ENCODE results near the gene USP49. TPM values are rescaled to one million over a fixed set of nuclear protein-coding genes. Genes with fewer than 3 reads are reported as not detected.

Gene USP49
- total and polyA plus RNA-seq, 9 donors: 2.7 to 6.4 (median 5.0) TPM

DNA sequence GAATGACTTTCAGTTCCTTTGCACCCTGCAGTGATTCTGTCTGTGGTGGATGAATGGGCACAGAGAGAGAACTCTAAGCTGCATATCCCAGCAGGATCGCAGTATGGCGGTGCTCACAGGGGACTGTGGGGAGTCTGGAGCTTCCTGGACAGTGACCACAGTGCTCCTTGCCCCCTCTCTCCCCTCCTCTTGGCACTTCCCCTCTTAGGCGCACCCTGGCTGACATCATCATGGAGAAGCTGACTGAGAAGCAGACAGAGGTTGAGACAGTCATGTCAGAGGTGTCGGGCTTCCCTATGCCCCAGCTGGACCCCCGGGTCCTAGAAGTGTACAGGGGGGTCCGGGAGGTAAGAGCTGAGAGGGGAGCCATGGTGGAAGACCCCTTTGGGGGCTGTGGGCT, 34.7 kb upstream of the USP49 start:
- no peak overlapping the region for H3K27ac ChIP-seq (ENCODE audit: low read length)
- H3K27me3 ChIP-seq (ENCODE audit: control insufficient read depth, insufficient read depth, low read length): no peaks in the 10 kb centered on the region
- 92% methylated on average over 4 of the region's 6 CpGs for WGBS (ENCODE audit: insufficient coverage)
- H3K4me1 ChIP-seq (ENCODE audit: control insufficient read depth, insufficient read depth, low read length): peaks cover 2% of the 10 kb centered on the region
- no peak overlapping the region for H3K4me3 ChIP-seq (ENCODE audit: low read length)
- no peak for DNase-seq
- H3K9me3 ChIP-seq (replicated peaks; ENCODE audit: control insufficient read depth, low read depth, low read length): no peaks in the 10 kb centered on the region
- H3K36me3 ChIP-seq (ENCODE audit: control insufficient read depth, insufficient read depth, low read length): peaks cover 73% of the 10 kb centered on the region

DNA sequence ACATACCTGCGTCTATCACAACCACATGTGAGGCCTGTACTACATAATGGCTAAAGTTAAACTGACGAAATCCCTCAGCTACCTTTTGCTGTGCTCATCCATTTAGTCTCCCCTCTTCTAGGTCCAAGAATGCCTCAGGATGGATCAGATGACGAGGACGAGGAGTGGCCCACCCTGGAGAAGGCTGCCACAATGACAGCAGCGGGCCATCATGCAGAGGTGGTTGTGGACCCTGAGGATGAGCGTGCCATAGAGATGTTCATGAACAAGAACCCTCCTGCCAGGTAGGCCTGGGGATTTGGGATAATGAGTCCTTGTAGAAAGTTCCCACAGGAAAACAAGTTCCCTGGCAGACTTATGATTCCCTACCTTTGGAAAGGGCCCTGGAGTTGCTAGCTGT, 32.1 kb upstream of the USP49 start:
- WGBS (ENCODE audit: insufficient coverage): 81% methylated on average over 5 of the region's 6 CpGs
- no peaks in the 10 kb centered on the region for H3K27me3 ChIP-seq (ENCODE audit: control insufficient read depth, insufficient read depth, low read length)
- H3K4me1 ChIP-seq (ENCODE audit: control insufficient read depth, insufficient read depth, low read length): peaks cover 12% of the 10 kb centered on the region
- H3K4me3 ChIP-seq (ENCODE audit: low read length): no peak overlapping the region
- no peak overlapping the region for H3K27ac ChIP-seq (ENCODE audit: low read length)
- H3K36me3 ChIP-seq (ENCODE audit: control insufficient read depth, insufficient read depth, low read length): peaks cover 62% of the 10 kb centered on the region
- no peak for DNase-seq
- H3K9me3 ChIP-seq (replicated peaks; ENCODE audit: control insufficient read depth, low read depth, low read length): no peaks in the 10 kb centered on the region

DNA sequence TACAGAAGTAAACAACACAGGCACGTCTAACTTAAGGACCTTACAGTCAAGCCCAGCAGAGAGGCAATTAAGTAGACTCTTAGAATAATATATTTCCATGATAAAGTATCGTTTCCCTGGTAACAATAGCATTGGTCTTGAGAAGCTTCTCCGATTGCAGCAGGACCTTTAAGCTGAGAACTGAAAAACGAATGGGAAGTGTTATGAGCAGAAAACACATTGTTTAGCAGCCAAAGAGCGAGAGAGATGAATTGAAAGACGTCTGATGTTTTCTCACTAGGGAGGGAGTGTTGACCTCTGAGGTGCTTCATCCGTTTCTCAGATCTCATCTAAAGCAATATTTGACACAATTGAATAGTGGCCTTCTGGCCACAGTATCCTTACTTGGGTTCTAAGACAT, 27.0 kb upstream of the USP49 start:
- peaks cover 25% of the 10 kb centered on the region for H3K4me1 ChIP-seq (ENCODE audit: control insufficient read depth, insufficient read depth, low read length)
- no peaks in the 10 kb centered on the region for H3K27me3 ChIP-seq (ENCODE audit: control insufficient read depth, insufficient read depth, low read length)
- peak overlapping the region; percentile 72 for H3K4me3 ChIP-seq (ENCODE audit: low read length)
- peaks cover 17% of the 10 kb centered on the region for H3K36me3 ChIP-seq (ENCODE audit: control insufficient read depth, insufficient read depth, low read length)
- no peak overlapping the region for H3K27ac ChIP-seq (ENCODE audit: low read length)
- no peaks in the 10 kb centered on the region for H3K9me3 ChIP-seq (replicated peaks; ENCODE audit: control insufficient read depth, low read depth, low read length)
- 5% methylated on average over 4 of the region's 7 CpGs for WGBS (ENCODE audit: insufficient coverage)
- DNase-seq: no peak

DNA sequence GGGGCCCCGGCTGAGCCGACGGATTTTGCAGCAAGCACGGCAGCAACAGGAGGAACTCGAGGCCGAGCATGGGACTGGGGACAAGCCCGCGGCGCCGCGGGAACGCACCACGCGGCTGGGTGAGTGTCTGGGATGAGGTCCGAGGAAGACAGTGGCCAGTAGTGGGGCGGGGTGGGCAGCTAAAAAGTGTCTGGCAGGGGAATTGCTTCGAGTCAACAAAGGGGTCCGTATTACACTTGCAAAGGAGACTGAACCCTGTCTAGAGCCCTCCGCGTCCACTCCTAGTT, 26.5 kb upstream of the USP49 start:
- peaks cover 25% of the 10 kb centered on the region for H3K4me1 ChIP-seq (ENCODE audit: control insufficient read depth, insufficient read depth, low read length)
- no peaks in the 10 kb centered on the region for H3K9me3 ChIP-seq (replicated peaks; ENCODE audit: control insufficient read depth, low read depth, low read length)
- H3K36me3 ChIP-seq (ENCODE audit: control insufficient read depth, insufficient read depth, low read length): peaks cover 17% of the 10 kb centered on the region
- H3K27ac ChIP-seq (ENCODE audit: low read length): peak overlapping the region; percentile 100
- no peak for DNase-seq
- peak overlapping the region; percentile 72 for H3K4me3 ChIP-seq (ENCODE audit: low read length)
- WGBS (ENCODE audit: insufficient coverage): 1% methylated on average over 16 of the region's 20 CpGs
- no peaks in the 10 kb centered on the region for H3K27me3 ChIP-seq (ENCODE audit: control insufficient read depth, insufficient read depth, low read length)

DNA sequence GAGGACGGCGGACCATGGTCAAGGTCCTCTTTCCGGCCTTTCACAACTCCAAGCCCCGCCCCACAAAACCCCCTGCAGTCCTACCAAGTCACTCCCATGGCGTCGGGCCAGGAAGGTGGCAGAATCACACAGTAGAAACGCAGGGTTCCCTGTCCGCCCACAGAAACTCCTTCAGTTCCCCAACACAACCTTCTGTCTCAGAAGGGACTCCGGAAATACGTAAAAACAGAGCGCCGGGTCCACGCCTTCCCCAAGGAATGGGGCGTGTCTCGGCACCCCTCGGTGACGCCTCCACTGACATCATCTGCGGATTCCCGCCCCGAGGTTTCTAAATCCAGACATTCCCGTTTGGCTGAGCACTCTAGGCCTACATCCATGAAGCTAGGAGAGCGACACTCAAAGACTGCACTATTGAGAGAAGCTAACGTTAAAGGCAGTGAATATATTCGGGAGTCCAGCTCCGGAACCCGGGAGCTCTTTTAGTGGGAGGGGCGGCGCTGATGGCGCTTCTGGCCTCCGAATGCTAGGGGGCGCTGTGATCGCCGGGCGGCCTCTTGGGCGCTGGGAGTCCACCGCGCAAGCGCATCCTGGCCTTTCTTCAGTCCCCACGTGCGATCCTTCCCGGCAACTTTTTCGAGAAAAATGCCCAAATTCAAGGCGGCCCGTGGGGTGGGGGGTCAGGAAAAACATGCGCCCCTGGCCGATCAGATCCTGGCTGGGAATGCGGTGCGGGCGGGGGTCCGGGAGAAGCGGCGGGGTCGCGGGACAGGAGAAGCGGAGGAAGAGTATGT, 25.9 kb upstream of the USP49 start, which contains the start of the genes BYSL and MED20:
Gene BYSL, plus strand, starts transcription at position 579 of the 791 bp plus-strand sequence. Its CDS starts 64 bp downstream, at position 643.
Gene MED20, minus strand, starts transcription at position 219 of the 791 bp plus-strand sequence. Its CDS starts 121 bp downstream, at position 98.
- peaks cover 25% of the 10 kb centered on the region for H3K4me1 ChIP-seq (ENCODE audit: control insufficient read depth, insufficient read depth, low read length)
- H3K9me3 ChIP-seq (replicated peaks; ENCODE audit: control insufficient read depth, low read depth, low read length): no peaks in the 10 kb centered on the region
- H3K27me3 ChIP-seq (ENCODE audit: control insufficient read depth, insufficient read depth, low read length): no peaks in the 10 kb centered on the region
- peak; percentile 98 for DNase-seq
- whole genome bisulfite sequencing (ENCODE audit: insufficient coverage): under 1% methylated on average over 55 of the region's 55 CpGs
- peak within 1 kb of the TSS; percentile 100 for H3K27ac ChIP-seq (ENCODE audit: low read length)
- peak within 1 kb of the TSS; percentile 72 for H3K4me3 ChIP-seq (ENCODE audit: low read length)
- H3K36me3 ChIP-seq (ENCODE audit: control insufficient read depth, insufficient read depth, low read length): peaks cover 22% of the 10 kb centered on the region

DNA sequence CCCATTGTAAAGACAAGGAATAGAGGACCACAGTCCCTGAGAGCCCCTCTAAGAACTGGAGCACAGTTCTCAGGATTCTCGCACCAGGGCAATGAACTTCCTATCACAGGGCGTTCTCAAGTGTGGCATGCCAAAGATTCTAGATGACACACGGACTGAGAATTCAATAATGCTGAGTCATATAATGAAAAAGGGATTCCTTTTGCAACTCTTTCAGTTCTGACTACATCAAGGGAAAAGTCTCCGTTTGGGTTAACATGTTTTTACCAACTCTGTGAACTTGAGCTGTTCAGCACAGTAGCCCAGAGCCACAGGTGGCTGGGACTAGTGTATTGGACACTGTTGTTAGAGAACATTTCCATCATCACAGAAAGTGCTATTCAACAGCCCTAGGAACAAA, 22.4 kb upstream of the USP49 start:
- H3K4me3 ChIP-seq (ENCODE audit: low read length): no peak overlapping the region
- H3K4me1 ChIP-seq (ENCODE audit: control insufficient read depth, insufficient read depth, low read length): peaks cover 16% of the 10 kb centered on the region
- H3K9me3 ChIP-seq (replicated peaks; ENCODE audit: control insufficient read depth, low read depth, low read length): no peaks in the 10 kb centered on the region
- DNase-seq: no peak
- no peak overlapping the region for H3K27ac ChIP-seq (ENCODE audit: low read length)
- whole genome bisulfite sequencing (ENCODE audit: insufficient coverage): 100% methylated on average over 1 of the region's 4 CpGs
- H3K27me3 ChIP-seq (ENCODE audit: control insufficient read depth, insufficient read depth, low read length): no peaks in the 10 kb centered on the region
- H3K36me3 ChIP-seq (ENCODE audit: control insufficient read depth, insufficient read depth, low read length): peaks cover 32% of the 10 kb centered on the region

DNA sequence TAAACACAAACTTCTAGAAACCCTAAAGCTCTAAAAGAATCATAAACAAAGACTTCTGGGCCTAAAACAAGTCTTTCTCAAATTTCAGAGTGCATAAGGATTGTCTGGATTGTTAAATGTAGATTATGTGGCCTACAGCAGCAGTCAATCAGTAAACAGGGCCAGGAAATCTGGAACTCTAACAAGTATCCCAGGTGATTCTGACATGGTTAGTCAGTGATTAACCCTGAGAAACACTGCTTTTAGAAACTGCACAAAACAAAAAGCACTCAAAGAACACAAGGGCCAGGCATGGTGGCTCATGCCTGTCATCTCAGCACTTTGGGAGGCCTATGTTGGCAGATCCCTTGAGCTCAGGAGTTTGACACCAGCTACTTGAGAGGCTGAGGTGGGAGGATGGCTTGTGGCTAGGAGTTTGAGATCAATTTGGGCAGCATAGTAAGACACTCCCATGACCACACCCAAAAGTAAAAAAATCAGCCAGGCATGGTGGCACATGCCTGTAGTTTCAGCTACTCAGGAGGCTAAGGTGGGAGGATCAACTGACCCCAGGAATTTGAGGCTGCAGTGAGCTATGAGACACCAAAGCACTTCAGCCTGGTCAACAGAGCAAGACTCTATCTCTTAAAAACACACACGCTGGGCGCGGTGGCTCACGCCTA, 19.8 kb upstream of the USP49 start:
- H3K9me3 ChIP-seq (replicated peaks; ENCODE audit: control insufficient read depth, low read depth, low read length): no peaks in the 10 kb centered on the region
- H3K36me3 ChIP-seq (ENCODE audit: control insufficient read depth, insufficient read depth, low read length): peaks cover 36% of the 10 kb centered on the region
- no peak overlapping the region for H3K4me3 ChIP-seq (ENCODE audit: low read length)
- H3K27ac ChIP-seq (ENCODE audit: low read length): no peak overlapping the region
- DNase-seq: no peak
- no peaks in the 10 kb centered on the region for H3K27me3 ChIP-seq (ENCODE audit: control insufficient read depth, insufficient read depth, low read length)
- peaks cover 6% of the 10 kb centered on the region for H3K4me1 ChIP-seq (ENCODE audit: control insufficient read depth, insufficient read depth, low read length)
- WGBS (ENCODE audit: insufficient coverage): no CpG with 5 or more reads among the region's 4 CpGs

DNA sequence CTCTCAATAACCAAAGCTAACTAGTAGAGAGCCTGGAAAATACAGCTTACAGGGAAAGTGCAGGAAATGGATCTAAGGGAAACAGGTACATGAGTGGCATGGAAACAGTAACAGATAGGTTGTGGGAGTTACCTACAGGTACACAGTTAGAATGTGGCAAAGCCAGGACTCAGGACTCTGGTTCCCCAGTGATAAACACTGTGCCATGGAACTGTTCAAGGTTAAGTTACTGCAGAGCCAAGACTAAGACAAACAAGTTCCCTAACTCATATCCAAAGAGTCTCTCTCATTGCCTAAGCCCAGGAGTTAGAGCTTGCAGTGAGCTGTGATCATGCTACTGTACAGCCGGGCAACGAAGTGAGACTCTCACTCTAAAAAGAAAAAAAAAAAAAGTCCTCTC, 19.2 kb upstream of the USP49 start:
- no CpG with 5 or more reads among the region's 2 CpGs for WGBS (ENCODE audit: insufficient coverage)

DNA sequence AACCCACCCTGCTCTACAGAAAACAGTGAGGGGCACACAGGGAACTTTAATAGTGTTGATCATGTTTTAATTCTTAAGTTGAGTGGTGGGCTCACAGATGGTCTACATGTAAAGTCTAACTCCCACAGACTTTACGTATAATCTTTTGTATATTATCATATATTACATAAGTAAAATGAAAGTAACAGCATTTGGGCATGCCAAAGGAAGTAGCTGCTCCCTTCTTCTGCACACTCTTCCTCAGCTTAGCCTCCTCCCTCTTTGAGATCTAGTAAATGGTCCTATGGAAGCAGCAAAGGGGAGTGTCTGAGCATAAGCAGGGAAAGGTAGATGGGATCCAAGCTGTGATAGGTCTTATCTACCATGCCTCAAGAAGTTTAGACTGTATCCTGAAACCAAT, 14.6 kb upstream of the USP49 start:
- Histone ChIP-seq H3K27ac (ENCODE audit: low read length) (no peak overlapping the region), H3K36me3 (ENCODE audit: control insufficient read depth, insufficient read depth, low read length) (peaks cover 57% of the 10 kb centered on the region), H3K9me3 (replicated peaks; ENCODE audit: control insufficient read depth, low read depth, low read length) (no peaks in the 10 kb centered on the region), H3K4me3 (ENCODE audit: low read length) (no peak overlapping the region), H3K4me1 (ENCODE audit: control insufficient read depth, insufficient read depth, low read length) (no peaks in the 10 kb centered on the region), H3K27me3 (ENCODE audit: control insufficient read depth, insufficient read depth, low read length) (no peaks in the 10 kb centered on the region)
- WGBS (ENCODE audit: insufficient coverage): no CpG with 5 or more reads among the region's 1 CpG
- DNase-seq: no peak

More for the DNA sequence above, 19.2 kb upstream of the USP49 start:
- H3K27ac ChIP-seq (ENCODE audit: low read length): no peak overlapping the region
- H3K27me3 ChIP-seq (ENCODE audit: control insufficient read depth, insufficient read depth, low read length): no peaks in the 10 kb centered on the region
- peaks cover 37% of the 10 kb centered on the region for H3K36me3 ChIP-seq (ENCODE audit: control insufficient read depth, insufficient read depth, low read length)
- DNase-seq: no peak
- no peak overlapping the region for H3K4me3 ChIP-seq (ENCODE audit: low read length)
- H3K9me3 ChIP-seq (replicated peaks; ENCODE audit: control insufficient read depth, low read depth, low read length): no peaks in the 10 kb centered on the region
- H3K4me1 ChIP-seq (ENCODE audit: control insufficient read depth, insufficient read depth, low read length): no peaks in the 10 kb centered on the region

DNA sequence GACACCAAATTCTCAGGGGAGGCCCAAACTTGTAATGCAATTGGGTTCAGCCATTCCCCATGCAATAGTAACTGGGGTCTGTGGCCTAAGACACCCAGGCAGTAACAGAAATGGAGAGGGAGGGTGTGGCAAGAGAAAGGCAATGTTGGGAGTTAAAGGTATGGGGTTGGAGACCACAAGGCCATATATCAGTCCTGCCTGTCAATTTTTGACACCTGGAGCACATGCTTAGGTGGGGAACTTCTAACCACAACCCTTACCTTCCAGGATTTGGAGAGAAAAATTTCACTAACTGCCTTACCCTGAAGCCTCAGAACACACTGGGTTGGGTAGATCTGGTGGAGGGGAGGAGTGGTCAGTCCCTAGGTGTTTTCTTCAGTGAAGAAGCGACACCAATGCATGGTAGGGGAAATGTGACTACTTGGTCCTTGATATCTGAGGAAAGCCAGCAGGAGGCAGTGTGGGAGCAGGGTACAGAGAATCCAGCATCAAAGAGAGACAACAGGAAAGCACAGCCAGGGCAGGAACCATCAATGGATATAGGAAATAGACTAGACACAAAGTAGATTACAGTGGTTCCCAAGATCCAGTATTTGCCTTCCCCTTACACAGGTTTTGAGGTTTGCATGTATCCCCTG, 6.8 kb upstream of the USP49 start:
- no peaks in the 10 kb centered on the region for H3K27me3 ChIP-seq (ENCODE audit: control insufficient read depth, insufficient read depth, low read length)
- WGBS (ENCODE audit: insufficient coverage): 100% methylated on average over 1 of the region's 1 CpG
- H3K27ac ChIP-seq (ENCODE audit: low read length): no peak overlapping the region
- H3K36me3 ChIP-seq (ENCODE audit: control insufficient read depth, insufficient read depth, low read length): peaks cover 34% of the 10 kb centered on the region
- no peaks in the 10 kb centered on the region for H3K9me3 ChIP-seq (replicated peaks; ENCODE audit: control insufficient read depth, low read depth, low read length)
- no peaks in the 10 kb centered on the region for H3K4me1 ChIP-seq (ENCODE audit: control insufficient read depth, insufficient read depth, low read length)
- H3K4me3 ChIP-seq (ENCODE audit: low read length): no peak overlapping the region
- no peak for DNase-seq
